ELR (cell line): Measurements from ENCODE around the gene DENND1A.

Source experiments
- DNase-seq: peaks from one replicate; pipeline ENCODE4 v3.0.0-alpha.2; 2015; ENCODE audit warnings: low read depth

Gene DENND1A

DNA sequence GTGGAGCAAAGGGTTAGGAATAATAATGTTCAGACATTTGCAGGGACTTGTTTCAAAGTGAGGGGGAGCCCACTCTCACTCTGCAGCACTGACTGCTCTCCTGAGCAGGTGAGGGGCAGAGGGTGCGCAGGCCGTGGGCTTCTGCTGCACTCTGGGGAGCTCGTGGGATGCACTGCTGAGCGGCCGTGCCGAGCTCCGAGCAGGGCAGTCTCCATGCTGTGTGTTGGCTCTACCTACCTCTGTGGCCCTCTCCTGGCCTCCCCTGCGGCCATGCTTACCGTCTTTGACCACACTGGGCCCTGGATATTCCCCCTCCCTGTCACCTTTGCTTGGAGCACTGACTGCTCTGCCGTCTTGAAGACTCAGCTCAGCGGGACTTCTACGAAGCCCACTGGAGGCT is 540.2 kb downstream of the DENND1A start:
- no peak for DNase-seq

DNA sequence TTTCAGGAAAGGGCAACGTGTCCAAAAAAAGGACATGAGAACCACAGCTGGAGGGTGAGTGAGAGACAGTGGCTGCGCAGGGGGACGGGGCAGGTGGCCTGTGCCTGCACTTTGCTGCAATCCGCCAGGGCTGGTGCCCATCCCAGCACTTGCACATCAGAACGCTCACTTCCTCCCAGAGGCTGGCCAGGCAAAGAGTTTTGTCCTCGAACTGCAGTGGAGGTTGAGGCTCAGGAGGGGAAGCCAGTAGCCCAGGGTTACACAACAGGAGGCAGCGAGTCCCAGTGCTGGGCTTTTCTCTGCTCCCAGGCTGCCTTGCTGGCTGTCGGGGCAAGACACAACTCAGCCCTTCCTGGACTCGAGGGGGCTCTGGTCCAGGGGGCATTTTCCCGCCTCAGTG is 540.9 kb downstream of the DENND1A start:
- DNase-seq: no peak

DNA sequence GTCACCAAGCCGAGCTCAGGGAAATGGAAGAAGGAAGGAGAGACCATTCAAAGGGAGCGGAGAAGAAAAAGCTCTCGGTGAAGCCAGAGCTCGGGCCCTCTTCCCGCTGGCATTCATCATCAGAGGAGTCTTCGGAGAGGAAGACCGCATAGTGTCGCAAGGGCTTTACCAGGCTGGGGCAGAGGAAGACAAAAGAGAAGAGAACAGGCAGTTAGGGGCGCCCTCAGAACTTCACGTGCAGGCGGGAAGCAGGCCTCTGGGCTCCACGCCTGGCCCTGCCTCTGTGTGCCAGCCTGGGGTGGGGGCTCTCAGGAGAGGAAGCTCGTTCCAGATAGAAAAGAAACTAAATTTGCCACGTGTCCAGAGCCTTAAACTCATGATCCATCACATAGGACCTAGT is 542.2 kb downstream of the DENND1A start:
- no peak for DNase-seq

DNA sequence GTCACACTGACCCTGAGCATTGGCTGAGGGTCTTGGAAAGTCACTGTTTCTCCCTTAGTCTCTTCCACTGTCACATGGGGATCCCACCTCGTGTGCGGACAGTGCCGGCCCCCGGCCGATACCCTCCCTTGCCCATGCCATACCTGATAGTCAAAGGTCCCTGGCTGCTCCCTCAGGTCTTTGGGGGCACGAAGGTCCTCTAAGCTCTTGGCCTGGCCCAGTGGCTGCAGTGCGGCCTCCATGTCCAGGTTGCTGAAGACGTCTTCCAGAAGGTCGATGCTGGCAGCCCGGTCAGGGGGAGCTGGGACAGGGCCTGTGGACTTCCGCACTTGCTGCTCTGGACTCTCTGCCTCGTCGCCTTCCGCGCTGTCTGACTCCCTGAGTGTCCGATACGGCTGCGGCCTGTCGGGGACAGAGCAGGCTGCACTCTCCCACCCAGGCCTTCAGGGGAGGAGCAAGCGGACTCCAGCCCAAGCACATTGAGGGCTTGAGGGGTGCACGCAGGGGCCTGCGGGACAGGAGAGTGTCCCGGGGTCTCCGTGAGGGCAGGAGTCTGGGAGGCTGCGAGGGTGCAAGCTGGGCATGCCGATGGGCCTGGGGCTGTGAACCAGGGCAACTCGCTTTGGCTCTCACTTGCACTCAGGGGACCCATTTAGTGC is 546.3 kb downstream of the DENND1A start:
- no peak for DNase-seq

DNA sequence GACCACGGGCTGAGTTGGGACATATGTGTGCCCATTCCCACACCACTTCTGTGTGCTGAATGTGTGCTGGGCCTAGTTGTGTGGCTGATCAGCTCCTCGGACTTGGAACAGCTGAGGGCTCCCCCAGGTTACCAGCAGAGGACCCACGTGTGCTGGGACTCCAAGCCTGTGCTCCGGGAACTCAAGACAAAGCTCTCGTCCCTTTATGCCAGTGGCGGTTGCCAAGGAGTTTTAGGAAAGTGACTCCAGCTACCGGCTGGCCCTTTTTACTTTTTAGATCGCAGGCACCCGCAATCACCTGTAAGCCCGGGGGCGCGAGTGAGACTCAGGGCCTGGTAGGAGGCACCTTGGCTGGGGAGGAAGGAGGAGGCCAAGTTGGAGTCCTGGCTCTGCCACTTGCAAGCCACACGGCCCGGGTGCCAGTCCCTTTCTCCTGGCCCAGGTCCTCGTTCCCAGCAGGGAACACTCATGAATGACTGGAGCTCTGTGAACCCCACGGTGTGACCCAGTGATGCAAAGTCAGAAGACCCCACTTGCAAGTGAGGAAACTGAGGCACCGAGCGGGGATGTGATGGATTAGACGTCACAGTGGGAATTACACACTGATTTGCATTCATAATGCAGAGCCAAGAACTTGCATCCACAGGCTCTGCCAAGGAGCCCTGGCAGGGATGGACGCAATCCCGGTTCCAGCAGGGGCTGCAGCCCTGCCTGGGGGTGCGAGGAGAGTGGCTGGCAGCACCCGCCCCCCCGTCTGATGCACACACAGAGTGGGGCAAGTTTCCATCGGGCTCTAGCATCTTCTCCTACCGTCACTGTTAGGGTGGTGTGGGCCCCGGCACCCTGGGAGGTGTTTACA is 547.0 kb downstream of the DENND1A start:
- no peak for DNase-seq

DNA sequence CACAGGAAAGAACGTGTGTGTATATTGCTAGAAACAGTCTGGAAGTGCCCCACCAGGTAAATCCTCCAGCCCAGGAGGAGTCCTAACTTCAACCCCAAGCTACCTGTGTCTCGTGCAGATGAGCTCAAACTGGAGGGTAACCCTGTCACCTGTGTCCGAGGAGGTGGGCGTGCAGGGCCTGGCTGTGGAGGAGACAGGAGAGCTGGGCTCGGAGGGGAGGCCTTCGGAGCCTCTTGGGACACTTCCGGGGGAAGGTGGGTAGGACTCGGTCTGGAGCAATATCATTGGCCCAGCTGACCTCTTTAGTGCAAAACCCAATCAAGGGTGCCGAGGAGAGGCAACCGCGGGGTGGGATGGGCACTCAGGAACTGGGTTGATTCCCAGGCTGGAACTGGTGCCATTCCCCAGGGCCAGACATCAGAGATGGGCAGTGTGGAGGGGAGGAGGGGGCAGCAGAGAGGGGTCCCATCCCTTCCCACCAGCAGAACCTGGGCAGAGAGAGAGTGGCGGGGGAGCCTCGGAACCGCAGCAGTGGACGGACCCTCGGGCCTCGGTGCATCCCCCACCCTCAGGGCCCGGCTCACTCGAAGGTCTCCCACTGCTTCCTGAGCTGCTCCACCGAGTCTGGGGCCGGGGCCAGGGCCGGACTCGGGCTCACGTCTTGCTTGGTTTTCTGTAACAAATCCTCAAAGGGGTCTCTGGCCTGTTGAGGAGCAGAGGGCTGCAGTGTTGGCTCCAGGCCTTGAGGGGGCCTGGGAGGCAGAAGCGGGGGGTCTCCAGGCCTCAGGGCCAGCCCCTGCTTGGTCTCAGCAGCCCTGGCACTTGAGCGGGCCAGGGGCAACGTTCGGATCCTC is 548.8 kb downstream of the DENND1A start:
- DNase-seq: no peak

DNA sequence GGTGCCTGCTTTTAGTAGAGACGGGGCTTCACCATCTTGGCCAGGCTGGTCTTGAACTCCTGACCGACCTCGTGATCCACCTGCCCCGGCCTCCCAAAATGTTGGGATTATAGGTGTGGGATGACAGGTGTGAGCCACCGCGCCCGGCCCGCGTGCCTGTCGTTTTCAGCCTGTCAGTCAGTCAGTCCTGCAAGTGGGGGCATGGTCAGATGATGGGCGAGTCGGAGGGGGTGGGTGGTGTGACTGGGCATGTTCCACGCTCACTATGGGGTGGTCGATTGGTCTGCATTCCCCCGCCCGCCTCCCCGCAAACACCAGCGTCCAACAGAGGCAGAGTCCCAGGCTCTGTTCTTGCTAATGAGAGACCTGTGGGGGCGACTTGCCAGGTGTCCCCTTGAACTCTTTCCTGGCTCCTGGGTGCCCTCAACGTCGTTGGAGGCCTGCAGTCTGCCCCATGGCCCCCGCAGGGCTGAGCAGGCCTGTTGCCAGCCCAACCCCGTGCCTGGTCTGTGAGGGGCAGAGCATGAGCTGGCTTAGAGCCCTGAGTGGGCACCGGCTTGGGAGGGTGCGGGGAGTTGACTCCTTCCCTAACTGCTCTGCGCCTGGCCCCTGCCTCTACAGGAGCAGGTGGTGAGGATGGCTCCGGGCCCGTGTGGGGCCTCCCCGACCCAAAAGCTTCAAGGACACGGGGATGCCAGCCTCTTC is 550.8 kb downstream of the DENND1A start:
- no peak for DNase-seq

DNA sequence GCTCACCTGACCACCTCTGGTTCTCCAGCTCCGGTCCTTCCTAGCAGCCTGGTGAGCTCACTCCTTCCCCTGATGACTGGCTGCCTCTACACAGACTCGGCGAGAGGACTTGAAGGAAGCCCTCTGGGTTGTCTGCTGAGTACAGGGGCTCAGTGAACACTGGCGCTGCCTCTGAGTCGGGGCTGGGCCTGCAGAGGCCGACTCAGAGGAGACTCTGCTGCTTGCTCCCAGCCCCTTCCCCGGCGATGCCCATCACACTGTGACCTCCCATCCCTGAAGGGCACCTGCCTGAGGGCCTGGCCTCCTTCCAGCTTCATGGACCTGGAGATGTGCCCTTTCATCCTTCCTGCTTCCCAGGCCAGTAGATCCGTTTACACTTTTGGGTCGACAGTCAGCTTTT is 551.9 kb downstream of the DENND1A start:
- no peak for DNase-seq

DNA sequence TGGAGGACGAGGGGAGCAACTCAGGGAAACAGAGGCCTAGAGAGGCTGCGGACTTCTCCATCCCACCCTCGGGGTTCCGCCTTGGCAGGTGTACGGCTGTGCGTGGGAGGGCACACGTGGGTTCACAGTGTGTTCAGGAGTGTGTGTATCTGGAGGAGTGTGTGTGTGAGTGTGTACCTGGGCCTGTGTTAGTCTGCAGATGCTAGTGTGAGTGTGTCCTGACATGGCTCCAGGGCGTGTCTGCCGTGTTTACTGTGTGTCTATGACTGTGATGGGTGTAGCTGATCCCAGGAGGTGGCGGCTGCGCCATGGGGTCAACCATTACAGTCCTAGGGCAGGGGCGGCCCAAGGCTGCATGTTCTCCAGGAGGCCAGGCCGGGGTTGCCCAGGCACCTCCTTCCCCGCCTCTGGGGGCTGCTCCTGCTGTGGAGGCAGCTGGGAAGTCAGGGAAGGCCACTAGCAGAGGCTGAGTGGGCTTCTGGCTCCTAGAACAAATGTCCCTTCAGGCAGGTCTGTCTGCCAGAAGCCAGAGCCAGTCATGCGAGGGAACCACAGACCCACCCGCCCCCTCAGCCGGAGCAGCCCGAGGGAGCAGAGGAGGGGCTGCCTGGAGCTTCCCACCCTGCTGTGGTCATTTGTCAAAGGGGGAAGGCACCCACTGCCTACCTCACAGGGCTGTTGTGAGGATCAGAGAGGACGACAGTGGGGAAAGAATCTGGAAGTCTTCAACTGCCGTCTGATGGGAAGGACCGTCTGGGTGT is 552.5 kb downstream of the DENND1A start:
- DNase-seq: no peak

DNA sequence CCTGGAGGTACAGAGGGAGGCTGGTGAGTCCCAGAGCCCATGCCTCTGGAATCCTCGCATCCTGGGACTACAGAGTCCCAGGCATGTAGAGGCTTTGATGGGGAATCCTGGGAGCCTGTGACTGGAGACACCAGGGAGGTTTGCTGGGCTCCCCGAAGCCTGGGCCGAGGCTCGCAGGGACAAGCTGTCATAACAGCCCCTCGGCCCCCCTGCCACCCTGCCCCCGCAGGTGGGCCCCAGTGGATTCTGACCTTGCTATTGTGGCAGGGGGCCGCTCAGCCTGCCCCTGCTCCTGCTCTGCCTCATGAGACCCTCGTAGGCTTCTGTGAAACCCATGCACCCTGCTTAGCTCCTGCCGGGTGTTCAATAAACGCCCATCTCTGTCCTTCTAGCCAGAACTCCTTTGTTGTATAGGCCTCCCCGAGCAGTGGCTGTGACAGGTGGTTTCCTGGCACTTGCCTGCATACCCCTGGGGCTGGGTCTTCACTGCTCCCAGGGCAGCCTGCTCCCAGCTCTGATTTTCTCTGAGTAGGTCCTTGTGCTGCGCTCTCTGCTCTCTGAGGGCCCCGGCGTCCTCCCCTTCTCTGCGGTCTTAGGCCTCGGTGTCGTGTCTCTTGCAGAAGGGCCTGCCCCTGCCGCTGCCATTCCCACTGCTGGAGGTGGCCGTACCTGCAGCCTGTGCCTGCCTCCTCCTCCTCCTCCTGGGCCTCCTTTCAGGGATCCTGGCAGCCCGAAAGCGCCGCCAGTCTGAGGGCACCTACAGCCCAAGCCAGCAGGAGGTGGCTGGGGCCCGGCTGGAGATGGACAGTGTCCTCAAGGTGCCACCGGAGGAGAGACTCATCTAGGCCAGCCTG is 553.5 kb downstream of the DENND1A start:
- no peak for DNase-seq

DNA sequence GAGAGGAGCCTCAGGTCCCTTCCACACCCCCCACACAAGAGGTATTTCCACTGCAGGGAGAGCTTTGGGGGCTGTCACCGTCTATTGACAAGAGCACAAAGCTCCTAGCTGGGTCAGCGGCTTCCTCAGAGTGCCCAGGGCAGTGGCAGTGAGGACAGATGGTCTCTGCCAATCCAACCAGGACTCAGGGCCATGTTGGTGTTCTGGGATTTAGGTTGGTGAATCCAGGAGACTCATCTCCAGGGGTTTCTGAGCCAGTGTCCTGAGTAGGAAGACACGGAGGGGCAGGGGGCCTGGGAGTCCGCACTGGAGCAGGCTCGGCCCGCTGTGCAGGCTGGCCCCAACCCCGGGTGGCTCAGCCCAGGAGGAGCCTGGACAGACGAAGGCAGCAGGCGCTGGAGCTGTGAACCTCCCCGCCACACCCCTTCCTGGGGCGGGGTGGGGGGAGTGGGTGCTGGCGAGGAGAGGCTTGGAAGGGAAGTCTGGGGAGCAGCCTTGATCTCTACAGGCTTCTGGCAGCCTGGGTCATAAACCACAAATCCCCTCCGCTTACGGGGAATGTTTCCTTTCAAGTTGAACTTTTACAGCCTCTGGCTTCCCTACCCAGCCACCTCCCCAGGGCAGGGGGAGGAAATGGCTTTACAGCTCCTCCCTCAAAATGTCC is 554.3 kb downstream of the DENND1A start:
- peak; percentile 13 for DNase-seq

DNA sequence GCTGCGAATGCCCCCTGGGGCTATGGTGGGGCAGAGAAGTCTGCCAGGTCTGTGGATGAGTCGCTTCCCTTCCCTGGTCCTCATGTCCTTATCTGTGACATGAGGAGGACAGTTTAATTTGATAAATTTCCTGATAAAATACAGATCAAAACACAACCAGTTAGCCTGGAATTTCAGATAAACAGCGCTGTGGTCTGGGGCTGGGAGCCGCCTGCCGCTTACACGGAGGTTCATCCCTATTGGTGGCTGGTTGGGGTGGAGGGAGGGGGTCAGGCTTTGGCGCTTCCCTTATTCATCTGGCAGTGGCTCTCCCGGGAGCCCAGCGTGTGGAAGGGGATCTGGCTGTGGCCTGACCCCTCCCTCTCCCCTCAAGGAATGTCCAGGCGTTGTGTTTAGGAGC is 556.0 kb downstream of the DENND1A start:
- no peak for DNase-seq

DNA sequence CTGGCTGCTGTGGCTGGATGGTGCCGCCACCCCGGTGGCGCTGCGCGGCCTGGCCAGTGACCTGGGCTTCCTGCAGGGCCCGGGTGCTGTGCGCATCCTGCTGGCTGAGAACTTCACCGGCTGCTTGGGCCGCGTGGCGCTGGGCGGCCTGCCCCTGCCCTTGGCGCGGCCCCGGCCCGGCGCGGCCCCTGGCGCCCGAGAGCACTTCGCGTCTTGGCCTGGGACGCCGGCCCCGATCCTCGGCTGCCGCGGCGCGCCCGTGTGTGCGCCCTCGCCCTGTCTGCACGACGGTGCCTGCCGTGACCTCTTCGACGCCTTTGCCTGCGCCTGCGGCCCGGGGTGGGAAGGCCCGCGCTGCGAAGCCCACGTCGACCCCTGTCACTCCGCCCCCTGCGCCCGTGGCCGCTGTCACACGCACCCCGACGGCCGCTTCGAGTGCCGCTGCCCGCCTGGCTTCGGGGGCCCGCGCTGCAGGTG is 556.4 kb downstream of the DENND1A start:
- no peak for DNase-seq

DNA sequence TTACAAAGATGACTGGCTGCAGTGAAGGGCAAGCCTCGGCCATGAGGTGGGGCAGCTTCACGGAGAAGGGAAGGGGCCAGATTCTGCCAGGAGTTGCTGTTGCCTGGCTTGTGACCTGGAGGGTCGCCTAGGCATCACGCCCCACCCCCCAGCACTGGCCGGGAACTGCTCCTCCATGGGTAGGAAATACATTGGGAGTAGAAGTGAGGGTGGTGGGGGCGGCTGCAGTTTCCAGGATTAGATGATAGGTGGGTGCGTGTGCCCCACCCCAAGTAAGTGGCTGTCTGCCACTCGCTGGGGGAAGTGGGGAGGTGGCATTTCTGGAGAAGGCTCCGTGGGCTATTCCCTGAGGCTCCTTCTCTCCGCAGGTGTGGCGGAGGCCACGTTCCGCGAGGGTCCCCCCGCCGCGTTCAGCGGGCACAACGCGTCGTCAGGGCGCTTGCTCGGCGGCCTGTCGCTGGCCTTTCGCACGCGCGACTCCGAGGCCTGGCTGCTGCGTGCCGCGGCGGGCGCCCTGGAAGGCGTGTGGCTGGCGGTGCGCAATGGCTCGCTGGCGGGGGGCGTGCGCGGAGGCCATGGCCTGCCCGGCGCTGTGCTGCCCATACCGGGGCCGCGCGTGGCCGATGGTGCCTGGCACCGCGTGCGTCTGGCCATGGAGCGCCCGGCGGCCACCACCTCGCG is 557.0 kb downstream of the DENND1A start:
- no peak for DNase-seq

DNA sequence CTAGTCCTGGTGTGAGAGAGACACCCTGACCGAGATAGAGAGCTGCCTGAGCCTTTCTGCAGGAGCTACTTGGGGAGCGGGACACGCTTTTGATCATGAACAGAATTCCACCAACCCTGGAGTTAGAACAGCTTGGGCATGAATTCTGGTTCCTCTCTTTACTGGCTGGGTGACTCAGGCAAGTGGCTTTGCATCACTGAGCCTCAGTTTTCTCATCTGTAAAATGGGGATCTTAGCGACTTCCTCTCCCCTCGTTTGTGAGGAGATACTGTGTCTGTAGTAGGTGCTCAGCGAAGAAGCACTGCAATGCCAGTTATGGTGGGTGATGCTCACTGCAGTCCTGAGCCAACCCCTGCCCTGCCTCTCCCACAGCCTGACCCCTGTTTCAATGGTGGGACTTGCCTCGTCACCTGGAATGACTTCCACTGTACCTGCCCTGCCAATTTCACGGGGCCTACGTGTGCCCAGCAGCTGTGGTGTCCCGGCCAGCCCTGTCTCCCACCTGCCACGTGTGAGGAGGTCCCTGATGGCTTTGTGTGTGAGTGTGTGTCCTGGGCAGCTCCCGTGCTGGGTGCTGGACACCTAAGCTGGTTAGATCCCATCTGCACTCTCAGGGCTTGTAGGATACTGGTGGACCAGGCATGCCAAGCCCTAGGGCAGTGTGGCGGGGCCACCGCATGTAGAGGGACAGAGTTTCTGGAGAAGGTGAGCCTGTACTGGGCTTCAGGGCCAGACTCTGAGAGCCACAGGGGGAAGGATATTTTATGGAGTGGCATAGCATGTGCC is 557.9 kb downstream of the DENND1A start:
- DNase-seq: no peak

DNA sequence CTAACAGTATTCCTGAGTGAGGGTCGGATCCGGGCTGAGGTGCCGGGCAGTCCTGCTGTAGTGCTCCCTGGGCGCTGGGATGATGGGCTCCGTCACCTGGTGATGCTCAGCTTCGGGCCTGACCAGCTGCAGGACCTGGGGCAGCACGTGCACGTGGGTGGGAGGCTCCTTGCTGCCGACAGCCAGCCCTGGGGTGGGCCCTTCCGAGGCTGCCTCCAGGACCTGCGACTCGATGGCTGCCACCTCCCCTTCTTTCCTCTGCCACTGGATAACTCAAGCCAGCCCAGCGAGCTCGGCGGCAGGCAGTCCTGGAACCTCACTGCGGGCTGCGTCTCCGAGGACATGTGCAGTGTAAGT is 558.7 kb downstream of the DENND1A start:
- DNase-seq: no peak

DNA sequence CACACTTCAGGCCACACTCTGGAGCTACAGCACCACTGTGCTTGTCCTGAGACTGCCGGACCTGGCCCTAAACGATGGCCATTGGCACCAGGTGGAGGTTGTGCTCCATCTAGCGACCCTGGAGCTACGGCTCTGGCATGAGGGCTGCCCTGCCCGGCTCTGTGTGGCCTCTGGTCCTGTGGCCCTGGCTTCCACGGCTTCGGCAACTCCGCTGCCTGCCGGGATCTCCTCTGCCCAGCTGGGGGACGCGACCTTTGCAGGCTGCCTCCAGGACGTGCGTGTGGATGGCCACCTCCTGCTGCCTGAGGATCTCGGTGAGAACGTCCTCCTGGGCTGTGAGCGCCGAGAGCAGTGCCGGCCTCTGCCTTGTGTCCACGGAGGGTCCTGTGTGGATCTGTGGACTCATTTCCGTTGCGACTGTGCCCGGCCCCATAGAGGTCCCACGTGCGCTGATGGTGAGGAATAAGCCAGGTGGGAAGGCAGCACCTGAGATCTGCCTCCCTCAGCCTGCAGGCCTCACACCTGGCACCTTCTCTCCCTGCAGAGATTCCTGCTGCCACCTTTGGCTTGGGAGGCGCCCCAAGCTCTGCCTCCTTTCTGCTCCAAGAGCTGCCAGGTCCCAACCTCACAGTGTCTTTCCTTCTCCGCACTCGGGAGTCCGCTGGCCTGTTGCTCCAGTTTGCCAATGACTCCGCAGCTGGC is 559.2 kb downstream of the DENND1A start:
- no peak for DNase-seq

DNA sequence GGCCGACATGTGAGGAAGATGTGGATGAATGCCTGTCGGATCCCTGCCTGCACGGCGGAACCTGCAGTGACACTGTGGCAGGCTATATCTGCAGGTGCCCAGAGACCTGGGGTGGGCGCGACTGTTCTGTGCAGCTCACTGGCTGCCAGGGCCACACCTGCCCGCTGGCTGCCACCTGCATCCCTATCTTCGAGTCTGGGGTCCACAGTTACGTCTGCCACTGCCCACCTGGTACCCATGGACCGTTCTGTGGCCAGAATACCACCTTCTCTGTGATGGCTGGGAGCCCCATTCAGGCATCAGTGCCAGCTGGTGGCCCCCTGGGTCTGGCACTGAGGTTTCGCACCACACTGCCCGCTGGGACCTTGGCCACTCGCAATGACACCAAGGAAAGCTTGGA is 559.8 kb downstream of the DENND1A start:
- DNase-seq: no peak
